ENCODE results near the gene OOSP3. TPM values are rescaled to one million over a fixed set of nuclear protein-coding genes. Genes with fewer than 3 reads are reported as not detected.

The OOSP3 gene
- total and polyA plus RNA-seq, 2 donors (not counting 3 experiments of a cell fraction or from before 2014, with no cell fraction given): not detected

- Histone ChIP-seq H4K20me1 (replicated peaks; ENCODE audit: control insufficient read depth, extremely low read depth, insufficient read depth, low read length) (no peaks in the 10 kb centered on the region), H3K36me3 (ENCODE audit: control insufficient read depth in 2 of 2, extremely low read depth in 1 of 2, insufficient read depth in 2 of 2, low read length in 2 of 2) (no peaks in the 10 kb centered on the region), H3K4me3 (replicated peaks in 1 of 3; ENCODE audit: insufficient read depth in 1 of 3, low read depth in 1 of 3, low read length in 3 of 3) (no peak overlapping the region), H3K9me3 (replicated peaks; ENCODE audit: control insufficient read depth, insufficient read depth, low read length) (no peaks in the 10 kb centered on the region), H3K4me2 (ENCODE audit: insufficient read depth, low read length) (no peak overlapping the region), H3K4me1 (ENCODE audit: control insufficient read depth, extremely low read depth, insufficient read depth, low read length) (no peaks in the 10 kb centered on the region), H2AFZ (ENCODE audit: low read depth, low read length) (no peak overlapping the region), H3K79me2 (ENCODE audit: control insufficient read depth, insufficient read depth, low read length) (no peaks in the 10 kb centered on the region), H3K27me3 (ENCODE audit: control insufficient read depth in 2 of 2, insufficient read depth in 2 of 2, low read length in 2 of 2) (peaks cover 2 to 3% of the 10 kb centered on the region in 2 experiments), H3K9me1 (replicated peaks; ENCODE audit: control insufficient read depth, extremely low read depth, insufficient read depth, low read length) (no peaks in the 10 kb centered on the region), H3K9ac (replicated peaks; ENCODE audit: extremely low read depth, insufficient read depth, low read length) (no peak overlapping the region), H3K27ac (ENCODE audit: insufficient read depth, low read depth, low read length) (no peak overlapping the region)
- intact Hi-C loops (cut with micrococcal nuclease): no loop called here
- ChIA-PET CTCF (interaction anchor here (1.4 kb wide), 1 partner anchor 22 kb away, joined by 4 read pairs; no protein-coding TSS in a partner anchor), POLR2A (no interaction called here)
- BruUV-seq (replicated peaks): no TSS peak
- DNase-seq (ENCODE audit: low read depth, low spot score) (no peak), FAIRE-seq (no peak)
- dilution Hi-C loops (cut with MboI; ENCODE audit: extremely low pct_ligation_motif_present, low sequenced_read_pairs): no loop called here
- no peak for TF ChIP-seq CTCF (IDR thresholded peaks at IDR 0.05; ENCODE audit: extremely low read depth in 1 of 2, insufficient read depth in 1 of 2, low read depth in 1 of 2, low read length in 2 of 2)
- no peak for TF ChIP-seq EZH2 (IDR thresholded peaks at IDR 0.05; ENCODE audit: borderline replicate concordance, low read depth, low read length, severe bottlenecking)
- TF ChIP-seq GATA2 (IDR thresholded peaks at IDR 0.05; ENCODE audit: insufficient read depth, insufficient read length, low read depth, low read length): no peak
- no peak for TF ChIP-seq MAX (IDR thresholded peaks at IDR 0.05; ENCODE audit: insufficient read depth, insufficient read length)
- TF ChIP-seq JUN (IDR thresholded peaks at IDR 0.05; ENCODE audit: borderline replicate concordance, insufficient read depth, insufficient read length, low read depth): no peak
- TF ChIP-seq POLR2AphosphoS5 (IDR thresholded peaks at IDR 0.05; ENCODE audit: insufficient read depth, low read depth, low read length): no peak
- TF ChIP-seq POLR2A (IDR thresholded peaks at IDR 0.05; ENCODE audit: low read depth, low read length): no peak
Observed at GRCh38 chr11:59941091-59941490, 62.5 kb downstream of the OOSP3 start.

Data from endothelial cell of umbilical vein (primary cell).